ENCODE data around the gene AADACL3.

- TF ChIP-seq, protein P1, sequence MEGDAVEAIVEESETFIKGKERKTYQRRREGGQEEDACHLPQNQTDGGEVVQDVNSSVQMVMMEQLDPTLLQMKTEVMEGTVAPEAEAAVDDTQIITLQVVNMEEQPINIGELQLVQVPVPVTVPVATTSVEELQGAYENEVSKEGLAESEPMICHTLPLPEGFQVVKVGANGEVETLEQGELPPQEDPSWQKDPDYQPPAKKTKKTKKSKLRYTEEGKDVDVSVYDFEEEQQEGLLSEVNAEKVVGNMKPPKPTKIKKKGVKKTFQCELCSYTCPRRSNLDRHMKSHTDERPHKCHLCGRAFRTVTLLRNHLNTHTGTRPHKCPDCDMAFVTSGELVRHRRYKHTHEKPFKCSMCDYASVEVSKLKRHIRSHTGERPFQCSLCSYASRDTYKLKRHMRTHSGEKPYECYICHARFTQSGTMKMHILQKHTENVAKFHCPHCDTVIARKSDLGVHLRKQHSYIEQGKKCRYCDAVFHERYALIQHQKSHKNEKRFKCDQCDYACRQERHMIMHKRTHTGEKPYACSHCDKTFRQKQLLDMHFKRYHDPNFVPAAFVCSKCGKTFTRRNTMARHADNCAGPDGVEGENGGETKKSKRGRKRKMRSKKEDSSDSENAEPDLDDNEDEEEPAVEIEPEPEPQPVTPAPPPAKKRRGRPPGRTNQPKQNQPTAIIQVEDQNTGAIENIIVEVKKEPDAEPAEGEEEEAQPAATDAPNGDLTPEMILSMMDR (IDR thresholded peaks at IDR 0.05; ENCODE audit: low read length), result no peak
- no peak for TF ChIP-seq EZH2 (optimal IDR thresholded peaks at IDR 0.05; ENCODE audit: low read depth, low read length)
Observed at GRCh38 chr1:12769031-12769430, 53.1 kb downstream of the AADACL3 start.

All from MM.1S (cell line).